Activated T-cell treated with anti-CD3 and anti-CD28 coated beads for 1 hour (primary cell): ENCODE measurements around the gene TFG.
"Not testable (repeated sequence)": the region's sequence is repeated elsewhere in the genome, so short reads cannot be mapped to it uniquely, and the experiment has no call there.

Experiments used
- DNase-seq: peaks from one replicate; pipeline ENCODE4 v3.0.0-alpha.2; 2020; ENCODE audit warnings: low read depth

Gene TFG

GRCh38 chr3:100708989-100709841 is at the start of gene TFG:
TFG (plus strand) TSS chr3:100709494; CDS start chr3:100713686, 4,192 bp downstream.
- DNase-seq = peak; percentile 95

GRCh38 chr3:100661294-100661693 is 48.0 kb upstream of the TFG start:
- not testable (repeated sequence) for DNase-seq

- no peak for DNase-seq
Measured at GRCh38 chr3:100662113-100662823, 47.0 kb upstream of the TFG start.

- DNase-seq = no peak
Measured at GRCh38 chr3:100665230-100665629, 44.1 kb upstream of the TFG start.

GRCh38 chr3:100666699-100667098 is 42.6 kb upstream of the TFG start:
- DNase-seq = not testable (repeated sequence)

- not testable (repeated sequence) for DNase-seq
Measured at GRCh38 chr3:100667316-100667715, 42.0 kb upstream of the TFG start.

GRCh38 chr3:100670995-100671394 is 38.3 kb upstream of the TFG start:
- DNase-seq = not testable (repeated sequence)

- DNase-seq = no peak
Measured at GRCh38 chr3:100681496-100681895, 27.8 kb upstream of the TFG start.

GRCh38 chr3:100682056-100682853 is 27.0 kb upstream of the TFG start:
- DNase-seq = no peak

GRCh38 chr3:100682854-100683760 is 26.2 kb upstream of the TFG start:
- no peak for DNase-seq

GRCh38 chr3:100693225-100693624 is 16.1 kb upstream of the TFG start:
- no peak for DNase-seq

GRCh38 chr3:100695696-100696095 is 13.6 kb upstream of the TFG start:
- no peak for DNase-seq

- DNase-seq = no peak
Measured at GRCh38 chr3:100696161-100696560, 13.1 kb upstream of the TFG start.

GRCh38 chr3:100697172-100697571 is 12.1 kb upstream of the TFG start:
- DNase-seq = no peak

GRCh38 chr3:100697723-100698285 is 11.5 kb upstream of the TFG start:
- no peak for DNase-seq

- DNase-seq = no peak
Measured at GRCh38 chr3:100698736-100699135, 10.6 kb upstream of the TFG start.

GRCh38 chr3:100700708-100701107 is 8.6 kb upstream of the TFG start:
- DNase-seq = no peak

- DNase-seq = no peak
Measured at GRCh38 chr3:100702082-100702979, 7.0 kb upstream of the TFG start.

GRCh38 chr3:100702980-100703345 is 6.3 kb upstream of the TFG start:
- no peak for DNase-seq

- no peak for DNase-seq
Measured at GRCh38 chr3:100703865-100704264, 5.4 kb upstream of the TFG start.
